Endothelial cell of umbilical vein (primary cell): Measurements from ENCODE around the gene PON3.

Source experiments
- FOS ChIP-seq: IDR thresholded peaks from 2 replicates; pipeline ENCODE4 v1.6.1; 2011; ENCODE audit warnings: mild to moderate bottlenecking, low read length, moderate library complexity, borderline replicate concordance; ENCODE audit not compliant: insufficient read depth
- POLR2A ChIP-seq: IDR thresholded peaks from 2 replicates; pipeline ENCODE4 v1.6.1; 2012; ENCODE audit warnings: low read depth, mild to moderate bottlenecking, control low read depth, low read length

DNA sequence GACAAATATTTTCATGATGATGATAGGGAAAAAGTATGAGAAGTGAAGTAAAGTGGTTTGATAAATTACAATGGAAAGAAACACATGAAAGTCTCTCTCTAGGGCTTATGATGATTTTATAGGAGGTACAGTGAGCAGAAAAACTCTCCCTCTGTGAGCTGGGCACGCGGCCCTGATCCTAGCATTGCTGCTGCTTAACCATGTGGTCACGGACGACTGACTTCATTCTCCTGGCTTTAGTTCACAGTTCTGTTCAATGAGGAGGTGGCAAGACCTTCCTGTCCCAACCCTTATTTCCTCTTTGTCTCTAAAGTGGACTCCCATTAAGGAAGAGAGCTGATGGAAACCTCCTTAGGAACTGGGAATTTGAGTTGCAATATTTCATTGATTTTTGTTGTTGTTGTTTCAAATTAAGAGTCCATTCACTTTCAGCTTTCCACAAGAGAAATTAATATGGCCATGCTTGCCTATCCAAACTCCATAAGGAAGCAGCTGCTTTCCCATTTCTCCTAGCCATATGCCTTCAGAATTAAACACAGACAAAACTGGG is 8.2 kb upstream of the PON3 start:
- TF ChIP-seq FOS (no peak), POLR2A (no peak)
